ENCODE results near the gene PRDM8. TPM values are rescaled to one million over a fixed set of nuclear protein-coding genes. Genes with fewer than 3 reads are reported as not detected.

Gene PRDM8
- total and polyA plus RNA-seq, 10 donors = 0.99 to 5.1 (median 3.0) TPM

DNA sequence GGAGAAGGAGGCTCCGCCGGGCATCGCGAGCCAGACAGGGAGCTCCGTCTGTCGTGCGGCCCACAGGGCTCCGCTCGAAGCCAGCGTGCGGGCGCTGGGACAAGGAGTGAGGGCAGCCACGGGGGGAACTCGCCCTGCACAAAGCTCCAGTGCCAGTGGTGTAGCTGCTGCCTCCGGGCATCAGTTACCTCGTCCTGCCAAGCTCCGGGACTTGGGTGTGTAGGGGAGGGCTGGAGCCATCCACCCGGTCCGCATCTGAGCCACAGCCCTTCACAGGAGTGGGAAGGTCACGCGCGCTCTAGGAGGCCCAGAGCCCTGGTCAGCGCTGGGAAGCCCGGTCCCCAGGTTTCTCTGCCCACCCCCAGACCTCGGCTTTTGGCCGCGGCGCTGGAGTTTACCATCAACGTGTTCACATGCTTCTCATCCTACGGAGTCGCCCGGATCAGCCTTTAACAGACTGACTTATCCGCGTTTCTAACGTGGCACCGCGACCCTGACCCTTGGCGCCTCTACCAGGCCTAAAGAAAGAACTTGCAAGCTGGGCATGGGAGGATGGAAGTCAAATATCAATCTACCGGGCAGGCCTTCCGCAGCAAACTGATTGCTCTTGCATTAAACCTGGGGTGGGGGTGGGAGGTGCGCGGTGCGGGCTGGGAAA lies 8.4 kb upstream of the PRDM8 start:
- 53 to 69% (median 63%) methylated on average over 33 to 43 of the region's 43 CpGs for WGBS, 5 donors
- no peak overlapping the region for H3K4me3 ChIP-seq
- intact Hi-C loops (cut with DNase I; ENCODE audit: low total_unique reads) = loop anchor here (10.0 kb wide), 1 partner anchor 64 kb away; no protein-coding TSS in a partner anchor
- no peak for TF ChIP-seq POLR2A (IDR thresholded peaks at IDR 0.05)
- no peaks in the 10 kb centered on the region for H3K9me3 ChIP-seq
- peaks cover 0 to 93% (median 58%) of the 10 kb centered on the region in 7 donors for H3K27me3 ChIP-seq (replicated peaks in 1 of 7)
- DNase-seq = no peak
- H3K36me3 ChIP-seq = no peaks in the 10 kb centered on the region
- H3K27ac ChIP-seq = no peak overlapping the region
- peaks cover 8 to 41% (median 19%) of the 10 kb centered on the region in 6 donors for H3K4me1 ChIP-seq

- Histone ChIP-seq H3K27me3 (replicated peaks in 1 of 7) (peaks cover 0 to 96% (median 58%) of the 10 kb centered on the region in 7 donors), H3K27ac (no peak overlapping the region), H3K4me1 (peaks cover 8 to 34% (median 17%) of the 10 kb centered on the region in 6 donors), H3K4me3 (no peak overlapping the region), H3K9me3 (no peaks in the 10 kb centered on the region), H3K36me3 (no peaks in the 10 kb centered on the region)
- intact Hi-C loops (cut with DNase I; ENCODE audit: low total_unique reads) = loop anchor here (10.0 kb wide), 1 partner anchor 65 kb away; no protein-coding TSS in a partner anchor
- DNase-seq = no peak
- TF ChIP-seq POLR2AphosphoS5 (IDR thresholded peaks at IDR 0.05) (no peak), POLR2A (IDR thresholded peaks at IDR 0.05) (no peak), CTCF (IDR thresholded peaks at IDR 0.05 in 8 of 11, conservative IDR thresholded peaks at IDR 0.05 in 3 of 11) (no peak)
- 35 to 79% (median 61%) methylated on average over 3 of the region's 3 CpGs for WGBS, 5 donors
Observed at GRCh38 chr4:80189581-80189955, 7.7 kb upstream of the PRDM8 start.

- no peaks in the 10 kb centered on the region for H3K36me3 ChIP-seq
- intact Hi-C loops (cut with DNase I; ENCODE audit: low total_unique reads) = loop anchor here (10.0 kb wide), 1 partner anchor 65 kb away; no protein-coding TSS in a partner anchor
- no peaks in the 10 kb centered on the region for H3K9me3 ChIP-seq
- H3K4me1 ChIP-seq = peaks cover 8 to 29% (median 13%) of the 10 kb centered on the region in 6 donors
- WGBS, 5 donors = 56 to 79% (median 64%) methylated on average over 33 to 36 of the region's 36 CpGs
- TF ChIP-seq POLR2A (IDR thresholded peaks at IDR 0.05) (no peak), CTCF (IDR thresholded peaks at IDR 0.05 in 8 of 11, conservative IDR thresholded peaks at IDR 0.05 in 3 of 11) (no peak), POLR2AphosphoS5 (IDR thresholded peaks at IDR 0.05) (no peak)
- peak overlapping the region in 1 of 8 donors; percentile 6 for H3K4me3 ChIP-seq
- H3K27ac ChIP-seq = no peak overlapping the region
- DNase-seq = no peak
- peaks cover 0 to 94% (median 56%) of the 10 kb centered on the region in 7 donors for H3K27me3 ChIP-seq (replicated peaks in 1 of 7)
Observed at GRCh38 chr4:80189956-80190677, 7.2 kb upstream of the PRDM8 start.

GRCh38 chr4:80192252-80192866 lies 4.9 kb upstream of the PRDM8 start:
- intact Hi-C loops (cut with DNase I; ENCODE audit: low total_unique reads) = no loop called here
- no peak overlapping the region for H3K27ac ChIP-seq
- 69 to 84% (median 79%) methylated on average over 3 of the region's 3 CpGs for WGBS, 5 donors
- DNase-seq = no peak
- H3K36me3 ChIP-seq = no peaks in the 10 kb centered on the region
- H3K4me1 ChIP-seq = peaks cover 4 to 32% (median 14%) of the 10 kb centered on the region in 6 donors
- H3K9me3 ChIP-seq = no peaks in the 10 kb centered on the region
- no peak overlapping the region for H3K4me3 ChIP-seq
- TF ChIP-seq CTCF (IDR thresholded peaks at IDR 0.05 in 8 of 11, conservative IDR thresholded peaks at IDR 0.05 in 3 of 11) = no peak
- no peak for TF ChIP-seq POLR2AphosphoS5 (IDR thresholded peaks at IDR 0.05)
- TF ChIP-seq POLR2A (IDR thresholded peaks at IDR 0.05) = no peak
- H3K27me3 ChIP-seq (replicated peaks in 1 of 7) = peaks cover 0 to 94% (median 49%) of the 10 kb centered on the region in 7 donors

Data from spleen (tissue), 11 donors.